Measurements from ENCODE around the gene TRAPPC5.

TRAPPC5 gene

GRCh38 chr19:7680606-7681339 lies at the start of gene TRAPPC5:
Gene TRAPPC5 (plus strand): TSS chr19:7680833. CDS start chr19:7682254, 1,421 bp downstream.
- DNase-seq (peak; percentile 89), ATAC-seq (peak; percentile 37)
- H3K4me1 Mint-ChIP-seq: peaks cover 59% of the 10 kb centered on the region
- no peaks in the 10 kb centered on the region for H3K9me3 Mint-ChIP-seq
- peak within 1 kb of the TSS; percentile 93 for H3K27ac Mint-ChIP-seq
- H3K27me3 Mint-ChIP-seq: peaks cover 30% of the 10 kb centered on the region
- peaks cover 19% of the 10 kb centered on the region for H3K36me3 Mint-ChIP-seq (ENCODE audit: low read depth)
- peak within 1 kb of the TSS; percentile 85 for H3K4me3 Mint-ChIP-seq

- ATAC-seq (no peak), DNase-seq (no peak)
- Mint-ChIP-seq H3K4me3 (no peak overlapping the region), H3K27ac (no peak overlapping the region), H3K4me1 (peaks cover 43% of the 10 kb centered on the region), H3K36me3 (ENCODE audit: low read depth) (peaks cover 10% of the 10 kb centered on the region), H3K27me3 (no peaks in the 10 kb centered on the region), H3K9me3 (no peaks in the 10 kb centered on the region)
These were observed 49.1 kb upstream of the TRAPPC5 start for GRCh38 chr19:7631577-7631976.

GRCh38 chr19:7632340-7633203 lies 48.1 kb upstream of the TRAPPC5 start:
- peaks cover 7% of the 10 kb centered on the region for H3K36me3 Mint-ChIP-seq (ENCODE audit: low read depth)
- no peak for ATAC-seq
- H3K9me3 Mint-ChIP-seq: no peaks in the 10 kb centered on the region
- peaks cover 43% of the 10 kb centered on the region for H3K4me1 Mint-ChIP-seq
- no peaks in the 10 kb centered on the region for H3K27me3 Mint-ChIP-seq
- H3K4me3 Mint-ChIP-seq: no peak overlapping the region
- DNase-seq: no peak
- no peak overlapping the region for H3K27ac Mint-ChIP-seq

- DNase-seq: no peak
- no peak for ATAC-seq
- Mint-ChIP-seq H3K27me3 (no peaks in the 10 kb centered on the region), H3K27ac (no peak within 1 kb of the TSS), H3K9me3 (no peaks in the 10 kb centered on the region), H3K36me3 (ENCODE audit: low read depth) (peaks cover 7% of the 10 kb centered on the region), H3K4me1 (peaks cover 40% of the 10 kb centered on the region), H3K4me3 (no peak within 1 kb of the TSS)
These were observed 46.9 kb upstream of the TRAPPC5 start, which contains the start of gene PCP2 for GRCh38 chr19:7633698-7634097. Gene PCP2 (minus strand): TSS chr19:7633719. CDS start chr19:7633457, 262 bp downstream.

GRCh38 chr19:7635670-7636069 lies 45.0 kb upstream of the TRAPPC5 start:
- Mint-ChIP-seq H3K9me3 (no peaks in the 10 kb centered on the region), H3K36me3 (ENCODE audit: low read depth) (peaks cover 9% of the 10 kb centered on the region), H3K4me3 (peak overlapping the region; percentile 81), H3K27me3 (no peaks in the 10 kb centered on the region), H3K27ac (no peak overlapping the region), H3K4me1 (peaks cover 32% of the 10 kb centered on the region)
- no peak for DNase-seq
- ATAC-seq: no peak

- peaks cover 9% of the 10 kb centered on the region for H3K36me3 Mint-ChIP-seq (ENCODE audit: low read depth)
- DNase-seq (no peak), ATAC-seq (no peak)
- no peaks in the 10 kb centered on the region for H3K9me3 Mint-ChIP-seq
- H3K4me3 Mint-ChIP-seq: peak overlapping the region; percentile 81
- peak overlapping the region; percentile 86 for H3K27ac Mint-ChIP-seq
- H3K27me3 Mint-ChIP-seq: no peaks in the 10 kb centered on the region
- H3K4me1 Mint-ChIP-seq: peaks cover 28% of the 10 kb centered on the region
These were observed 44.3 kb upstream of the TRAPPC5 start for GRCh38 chr19:7636317-7636690.

GRCh38 chr19:7636691-7637373 lies 43.8 kb upstream of the TRAPPC5 start, which contains the start of gene STXBP2:
Gene STXBP2 (plus strand): TSS chr19:7637110. CDS start chr19:7637150, 40 bp downstream.
- Mint-ChIP-seq H3K9me3 (no peaks in the 10 kb centered on the region), H3K36me3 (ENCODE audit: low read depth) (peaks cover 9% of the 10 kb centered on the region), H3K27ac (peak within 1 kb of the TSS; percentile 86), H3K27me3 (no peaks in the 10 kb centered on the region), H3K4me3 (peak within 1 kb of the TSS; percentile 81), H3K4me1 (peaks cover 28% of the 10 kb centered on the region)
- peak; percentile 93 for DNase-seq
- ATAC-seq: peak; percentile 79

- no peaks in the 10 kb centered on the region for H3K9me3 Mint-ChIP-seq
- H3K4me3 Mint-ChIP-seq: peak overlapping the region; percentile 81
- peaks cover 9% of the 10 kb centered on the region for H3K36me3 Mint-ChIP-seq (ENCODE audit: low read depth)
- H3K4me1 Mint-ChIP-seq: peaks cover 28% of the 10 kb centered on the region
- H3K27ac Mint-ChIP-seq: peak overlapping the region; percentile 35
- no peak for ATAC-seq
- H3K27me3 Mint-ChIP-seq: no peaks in the 10 kb centered on the region
- DNase-seq: no peak
These were observed 43.0 kb upstream of the TRAPPC5 start for GRCh38 chr19:7637374-7638256.

GRCh38 chr19:7638802-7639465 lies 41.7 kb upstream of the TRAPPC5 start:
- H3K4me1 Mint-ChIP-seq: peaks cover 28% of the 10 kb centered on the region
- ATAC-seq (no peak), DNase-seq (no peak)
- peak overlapping the region; percentile 26 for H3K4me3 Mint-ChIP-seq
- no peak overlapping the region for H3K27ac Mint-ChIP-seq
- H3K27me3 Mint-ChIP-seq: no peaks in the 10 kb centered on the region
- H3K9me3 Mint-ChIP-seq: no peaks in the 10 kb centered on the region
- H3K36me3 Mint-ChIP-seq (ENCODE audit: low read depth): peaks cover 8% of the 10 kb centered on the region

GRCh38 chr19:7639863-7640348 lies 40.7 kb upstream of the TRAPPC5 start:
- Mint-ChIP-seq H3K4me1 (peaks cover 28% of the 10 kb centered on the region), H3K9me3 (no peaks in the 10 kb centered on the region), H3K4me3 (no peak overlapping the region), H3K36me3 (ENCODE audit: low read depth) (peaks cover 8% of the 10 kb centered on the region), H3K27me3 (no peaks in the 10 kb centered on the region), H3K27ac (no peak overlapping the region)
- no peak for ATAC-seq
- DNase-seq: no peak

- Mint-ChIP-seq H3K4me3 (no peak overlapping the region), H3K4me1 (peaks cover 28% of the 10 kb centered on the region), H3K27ac (no peak overlapping the region), H3K36me3 (ENCODE audit: low read depth) (peaks cover 8% of the 10 kb centered on the region), H3K27me3 (no peaks in the 10 kb centered on the region), H3K9me3 (no peaks in the 10 kb centered on the region)
- ATAC-seq (no peak), DNase-seq (no peak)
These were observed 39.8 kb upstream of the TRAPPC5 start for GRCh38 chr19:7640803-7641202.

GRCh38 chr19:7641290-7642276 lies 39.0 kb upstream of the TRAPPC5 start:
- ATAC-seq (no peak), DNase-seq (no peak)
- Mint-ChIP-seq H3K27ac (no peak overlapping the region), H3K4me1 (peaks cover 24% of the 10 kb centered on the region), H3K27me3 (no peaks in the 10 kb centered on the region), H3K4me3 (no peak overlapping the region), H3K36me3 (ENCODE audit: low read depth) (peaks cover 8% of the 10 kb centered on the region), H3K9me3 (no peaks in the 10 kb centered on the region)
